ENCODE results near the gene BORCS5.

- TF ChIP-seq CTCF (conservative IDR thresholded peaks at IDR 0.05; ENCODE audit: low read length), result no peak
- TF ChIP-seq EZH2phosphoT487 (IDR thresholded peaks at IDR 0.05; ENCODE audit: borderline replicate concordance), result no peak
Measured at GRCh38 chr12:12510141-12510540, 153.3 kb downstream of the BORCS5 start.

Data from Loucy (cell line).